ENCODE results near the gene TRPC4AP. TPM values are rescaled to one million over a fixed set of nuclear protein-coding genes. Genes with fewer than 3 reads are reported as not detected.

TRPC4AP gene
- total and polyA plus RNA-seq, 10 of the 15 experiments (the other 5 are each of a cell fraction or from before 2014, with no cell fraction given): 1.1 to 61.7 (median 41.2) TPM

DNA sequence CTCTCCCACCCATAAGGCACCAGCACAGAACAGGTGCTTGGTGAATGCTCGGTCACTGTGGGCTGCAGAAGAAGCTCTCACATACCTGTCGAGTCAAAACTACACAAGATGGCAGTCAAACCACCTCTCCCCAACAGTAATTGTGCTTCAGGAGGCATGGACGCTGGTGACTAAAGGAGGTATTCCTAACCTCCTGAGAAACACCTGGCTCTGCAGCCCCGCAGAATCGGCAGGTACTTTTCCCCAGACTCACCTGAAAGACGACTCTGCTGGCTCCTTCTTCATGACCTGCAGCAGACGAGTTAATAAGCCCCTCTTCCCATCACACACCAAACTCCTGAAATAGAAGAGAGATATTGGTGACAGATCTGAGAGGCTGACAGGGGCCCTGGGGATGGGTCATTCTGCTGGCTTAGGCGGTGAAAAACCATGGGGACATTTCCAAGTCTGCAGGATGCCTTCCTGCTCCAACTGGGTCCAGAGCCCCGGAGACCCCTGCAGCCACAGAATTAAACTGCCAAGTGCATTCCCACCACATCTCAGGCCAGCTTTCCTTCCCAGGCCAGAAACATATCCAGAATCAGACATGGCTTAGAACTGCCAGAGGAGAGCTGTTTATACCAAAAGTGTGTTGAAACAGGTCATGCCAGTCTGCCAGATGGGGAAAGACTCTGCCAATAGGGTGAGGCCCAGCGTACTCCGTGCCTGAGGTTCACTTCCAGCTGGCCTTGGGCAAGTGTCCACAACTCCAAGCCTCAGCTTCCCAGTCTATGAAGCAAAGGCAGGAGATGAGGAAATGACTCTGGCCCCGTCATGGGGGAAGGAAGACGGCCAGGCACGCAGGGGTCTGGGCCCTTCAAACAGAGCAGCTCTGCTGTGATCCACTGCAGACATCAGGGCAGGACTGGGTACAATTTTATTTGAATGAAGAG lies 83.9 kb downstream of the TRPC4AP start:
- H2AFZ ChIP-seq (ENCODE audit: control insufficient read depth, low read depth, low read length): no peak overlapping the region
- RAD21 ChIA-PET (ENCODE audit: unreplicated experiment): no interaction called here
- in situ Hi-C loops (cut with MboI) (no loop called here), intact Hi-C loops (cut with micrococcal nuclease; ENCODE audit: unreplicated experiment) (no loop called here)
- peaks cover 28 to 53% of the 10 kb centered on the region in 2 experiments for H3K36me3 ChIP-seq (ENCODE audit: control insufficient read depth in 2 of 2, insufficient read depth in 2 of 2, low read length in 1 of 2)
- SMC1A ChIA-PET (ENCODE audit: uncharacterized antibody, unreplicated experiment): no interaction called here
- FAIRE-seq: no peak
- H3K4me1 ChIP-seq (ENCODE audit: control insufficient read depth, insufficient read depth, low read length): no peaks in the 10 kb centered on the region
- no peak overlapping the region for H3K4me2 ChIP-seq (ENCODE audit: control insufficient read depth, insufficient read depth)
- H3K27ac ChIP-seq (ENCODE audit: control insufficient read depth, insufficient read depth): no peak overlapping the region
- no peak overlapping the region for H3K4me3 ChIP-seq
- H3K9me3 ChIP-seq (replicated peaks; ENCODE audit: control insufficient read depth, insufficient read depth, low read length): no peaks in the 10 kb centered on the region
- POLR2A ChIA-PET: no interaction called here
- no peaks in the 10 kb centered on the region for H4K20me1 ChIP-seq (ENCODE audit: control insufficient read depth, insufficient read depth)
- WGBS (ENCODE audit: insufficient coverage, insufficient replicate concordance, low lambda C conversion rate, missing lambda C conversion rate): 97% methylated on average over 14 of the region's 14 CpGs
- TF ChIP-seq ZNF24 (IDR thresholded peaks at IDR 0.05): no peak
- no peak for TF ChIP-seq JUND (IDR thresholded peaks at IDR 0.05; ENCODE audit: low read depth, low read length)
- no peak for TF ChIP-seq BHLHE40 (IDR thresholded peaks at IDR 0.05; ENCODE audit: borderline replicate concordance in 1 of 2, low read depth in 2 of 2, low read length in 1 of 2)
- no peak for TF ChIP-seq RAD51 (IDR thresholded peaks at IDR 0.05)
- no peak for TF ChIP-seq IRF4 (IDR thresholded peaks at IDR 0.05; ENCODE audit: low read depth, low read length)
- no peak for TF ChIP-seq ZNF384 (IDR thresholded peaks at IDR 0.05; ENCODE audit: borderline replicate concordance, low read depth, low read length)
- TF ChIP-seq TCF7 (IDR thresholded peaks at IDR 0.05; ENCODE audit: borderline replicate concordance): no peak
- TF ChIP-seq POLR2AphosphoS2 (IDR thresholded peaks at IDR 0.05; ENCODE audit: low read depth, low read length): no peak
- no peak for TF ChIP-seq CHD4 (IDR thresholded peaks at IDR 0.05)
- TF ChIP-seq EP300 (IDR thresholded peaks at IDR 0.05; ENCODE audit: borderline replicate concordance in 1 of 2, control insufficient read depth in 1 of 2, low read depth in 2 of 2, low read length in 2 of 2): no peak
- TF ChIP-seq RBBP5 (conservative IDR thresholded peaks at IDR 0.05): no peak
- no peak for TF ChIP-seq RELA (IDR thresholded peaks at IDR 0.05; ENCODE audit: borderline replicate concordance, partially characterized antibody)
- no peak for TF ChIP-seq TCF3 (IDR thresholded peaks at IDR 0.05; ENCODE audit: borderline replicate concordance, insufficient read depth, low read depth, low read length)
- H3K79me2 ChIP-seq (ENCODE audit: control insufficient read depth, insufficient read depth, low read length): no peaks in the 10 kb centered on the region
- no peaks in the 10 kb centered on the region for H3K27me3 ChIP-seq (replicated peaks in 1 of 2; ENCODE audit: control insufficient read depth in 2 of 2, insufficient read depth in 2 of 2, low read length in 1 of 2)
- DNase-seq (ENCODE audit: low read depth, low spot score): no peak
- no peak for ATAC-seq
- no peak overlapping the region for H3K9ac ChIP-seq (ENCODE audit: control insufficient read depth, insufficient read depth, low read length)
- no TSS peak for BruUV-seq (replicated peaks)
- CTCF ChIA-PET: interaction anchor here (0.7 kb wide), 1 partner anchor 1101 kb away, joined by 4 read pairs; no protein-coding TSS in a partner anchor

Data from GM12878 (cell line).